Calu3 (cell line): Measurements from ENCODE around the gene CD248. TPM values are rescaled to one million over a fixed set of nuclear protein-coding genes. Genes with fewer than 3 reads are reported as not detected.
"Not testable (repeated sequence)": the region's sequence is repeated elsewhere in the genome, so short reads cannot be mapped to it uniquely, and the experiment has no call there.

Source experiments
- BruUV-seq: library from RNA; stranded (reverse); fragments of 400-500 nt; replicated peaks from 2 replicates; lab custom pipeline; 2021; lab: Mats Ljungman, UMichigan
- CTCF ChIA-PET: fragments of 300-600 bp; sonication (Branson Sonifier 250); formaldehyde crosslinking; loops from one replicate; lab custom pipeline; 2022; ENCODE audit warnings: antibody characterized with exemption; lab: Charles Lee
- DNase-seq: peaks from one replicate; pipeline ENCODE4 v3.0.0; 2022
- H3K27ac Mint-ChIP-seq: one replicate; pipeline ENCODE4 v1.8.0; 2022; ENCODE audit warnings: mixed read lengths; ENCODE audit not compliant: unreplicated experiment
- H3K27me3 Mint-ChIP-seq: one replicate; pipeline ENCODE4 v1.8.0; 2022; ENCODE audit warnings: mixed read lengths; ENCODE audit not compliant: unreplicated experiment
- H3K36me3 Mint-ChIP-seq: one replicate; pipeline ENCODE4 v1.8.0; 2022; ENCODE audit warnings: mild to moderate bottlenecking, moderate library complexity, mixed read lengths; ENCODE audit not compliant: insufficient read depth, unreplicated experiment
- H3K4me1 Mint-ChIP-seq: one replicate; pipeline ENCODE4 v1.8.0; 2022; ENCODE audit warnings: mild to moderate bottlenecking, low read depth, mixed read lengths; ENCODE audit not compliant: unreplicated experiment
- H3K4me3 Mint-ChIP-seq: one replicate; pipeline ENCODE4 v1.8.0; 2022; ENCODE audit warnings: mild to moderate bottlenecking, low read depth, moderate library complexity, mixed read lengths; ENCODE audit not compliant: unreplicated experiment
- H3K9me3 Mint-ChIP-seq: one replicate; pipeline ENCODE4 v1.8.0; 2022; ENCODE audit warnings: low read depth, mixed read lengths; ENCODE audit not compliant: unreplicated experiment
- CTCF ChIP-seq: fragments of 200-600 bp; IDR thresholded peaks from one replicate; pipeline ENCODE4 v1.8.0; 2022; ENCODE audit warnings: antibody characterized with exemption; ENCODE audit not compliant: unreplicated experiment
- intact Hi-C: fragments of 100-400 bp; cut with micrococcal nuclease; formaldehyde crosslinking; loops from one replicate; pipeline ENCODE4 v1.10.0; 2022; ENCODE audit not compliant: unreplicated experiment
- total RNA-seq: library from RNA; stranded (reverse); gene quantifications from 2 replicates; pipeline ENCODE4 v1.2.3, GENCODE V29; 2022

Gene CD248
- total RNA-seq, 1 experiment from 2014 or later: not detected

DNA sequence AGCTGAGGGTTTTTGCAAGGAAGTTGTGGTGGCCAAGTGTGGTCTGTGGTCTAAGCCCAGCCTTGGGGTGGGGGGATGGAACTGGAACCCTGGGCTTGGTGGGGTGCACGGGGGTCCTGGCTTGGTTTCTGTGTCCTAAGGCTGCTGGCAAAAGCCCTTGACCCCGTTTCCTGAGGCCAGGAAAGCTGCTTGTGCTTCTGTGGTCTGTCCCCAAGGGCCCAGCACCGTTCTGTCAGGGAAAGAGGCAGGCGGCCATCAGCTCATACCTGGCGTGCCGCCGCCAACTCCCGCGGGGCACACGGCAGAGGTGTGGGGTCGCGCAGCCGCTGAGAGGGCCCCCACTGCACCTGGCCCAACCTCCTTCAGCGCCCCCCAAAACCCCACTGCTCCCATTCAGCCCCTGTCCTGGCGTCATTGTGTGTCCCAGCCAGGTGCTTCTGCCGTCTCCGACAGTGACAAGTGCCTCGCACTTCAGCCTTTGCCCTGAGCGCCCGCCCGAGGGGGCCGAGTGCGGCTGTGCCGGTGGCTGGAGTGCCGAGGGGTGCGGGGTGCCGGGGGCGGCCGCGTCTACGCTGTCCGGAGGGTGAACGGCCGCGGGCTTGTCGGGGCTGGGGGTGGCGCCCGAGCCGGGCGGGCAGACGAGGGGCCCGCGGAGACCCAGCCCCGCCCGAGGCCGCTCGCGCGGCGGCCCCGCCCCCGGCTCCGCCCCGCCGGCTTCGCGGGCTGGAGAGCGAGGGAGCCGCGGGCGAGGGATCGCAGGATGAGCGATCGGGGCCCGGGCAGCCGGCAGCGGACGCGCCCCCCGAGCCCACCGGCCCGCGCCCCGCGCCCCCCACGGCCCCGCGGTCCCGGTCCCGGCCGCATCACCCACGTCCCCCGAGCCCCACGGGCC is 39.1 kb downstream of the CD248 start, which contains the start of gene CNIH2:
Gene CNIH2 (plus strand): TSS at position 705 of the 892 bp plus-strand sequence. CDS start 282 bp downstream, outside the sequence.
- Mint-ChIP-seq H3K27ac (peak within 1 kb of the TSS; percentile 66), H3K9me3 (no peaks in the 10 kb centered on the region), H3K27me3 (peaks cover 29% of the 10 kb centered on the region), H3K4me1 (peaks cover 15% of the 10 kb centered on the region), H3K4me3 (peak within 1 kb of the TSS; percentile 49), H3K36me3 (peaks cover 54% of the 10 kb centered on the region)
- intact Hi-C loops: no loop called here
- CTCF ChIA-PET: no interaction called here
- DNase-seq: peak; percentile 33
- no peak for TF ChIP-seq CTCF
- no TSS peak for BruUV-seq

DNA sequence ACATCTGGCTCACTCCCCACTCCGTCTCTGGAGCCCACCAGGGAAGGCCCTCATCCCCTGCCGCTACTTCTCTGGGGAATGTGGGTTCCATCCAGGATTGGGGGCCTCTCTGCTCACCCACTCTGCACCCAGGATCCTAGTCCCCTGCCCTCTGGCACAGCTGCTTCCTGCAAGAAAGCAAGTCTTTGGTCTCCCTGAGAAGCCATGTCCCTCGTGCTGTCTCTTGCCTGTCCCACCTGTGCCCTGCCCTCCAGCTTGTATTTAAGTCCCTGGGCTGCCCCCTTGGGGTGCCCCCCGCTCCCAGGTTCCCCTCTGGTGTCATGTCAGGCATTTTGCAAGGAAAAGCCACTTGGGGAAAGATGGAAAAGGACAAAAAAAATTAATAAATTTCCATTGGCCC is 39.8 kb downstream of the CD248 start:
- DNase-seq, H3K9me3 Mint-ChIP-seq, CTCF ChIA-PET, intact Hi-C loops, H3K4me3 Mint-ChIP-seq, H3K27ac Mint-ChIP-seq: not testable (repeated sequence)
- TSS peak; percentile 28 for BruUV-seq
- Mint-ChIP-seq H3K36me3 (peaks cover 47% of the 10 kb centered on the region), H3K27me3 (peaks cover 29% of the 10 kb centered on the region), H3K4me1 (peaks cover 15% of the 10 kb centered on the region)

GRCh38 chr11:66276619-66277018 is 40.2 kb downstream of the CD248 start:
- H3K27me3 Mint-ChIP-seq: peaks cover 29% of the 10 kb centered on the region
- H3K27ac Mint-ChIP-seq, H3K4me3 Mint-ChIP-seq, intact Hi-C loops, CTCF ChIA-PET, H3K9me3 Mint-ChIP-seq, DNase-seq, BruUV-seq: not testable (repeated sequence)
- H3K36me3 Mint-ChIP-seq: peaks cover 43% of the 10 kb centered on the region
- peaks cover 11% of the 10 kb centered on the region for H3K4me1 Mint-ChIP-seq

DNA sequence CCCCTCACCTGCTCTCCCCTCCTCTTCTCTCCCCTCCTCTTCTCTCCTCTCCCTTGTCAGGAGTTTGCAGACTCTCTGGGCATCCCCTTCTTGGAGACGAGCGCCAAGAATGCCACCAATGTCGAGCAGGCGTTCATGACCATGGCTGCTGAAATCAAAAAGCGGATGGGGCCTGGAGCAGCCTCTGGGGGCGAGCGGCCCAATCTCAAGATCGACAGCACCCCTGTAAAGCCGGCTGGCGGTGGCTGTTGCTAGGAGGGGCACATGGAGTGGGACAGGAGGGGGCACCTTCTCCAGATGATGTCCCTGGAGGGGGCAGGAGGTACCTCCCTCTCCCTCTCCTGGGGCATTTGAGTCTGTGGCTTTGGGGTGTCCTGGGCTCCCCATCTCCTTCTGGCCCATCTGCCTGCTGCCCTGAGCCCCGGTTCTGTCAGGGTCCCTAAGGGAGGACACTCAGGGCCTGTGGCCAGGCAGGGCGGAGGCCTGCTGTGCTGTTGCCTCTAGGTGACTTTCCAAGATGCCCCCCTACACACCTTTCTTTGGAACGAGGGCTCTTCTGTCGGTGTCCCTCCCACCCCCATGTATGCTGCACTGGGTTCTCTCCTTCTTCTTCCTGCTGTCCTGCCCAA is 40.7 kb downstream of the CD248 start:
- Mint-ChIP-seq H3K36me3 (peaks cover 38% of the 10 kb centered on the region), H3K9me3 (no peaks in the 10 kb centered on the region), H3K4me3 (no peak overlapping the region), H3K27me3 (peaks cover 25% of the 10 kb centered on the region), H3K4me1 (peaks cover 6% of the 10 kb centered on the region), H3K27ac (no peak overlapping the region)
- intact Hi-C loops: no loop called here
- CTCF ChIA-PET: no interaction called here
- no TSS peak for BruUV-seq
- DNase-seq: no peak
- TF ChIP-seq CTCF: no peak

DNA sequence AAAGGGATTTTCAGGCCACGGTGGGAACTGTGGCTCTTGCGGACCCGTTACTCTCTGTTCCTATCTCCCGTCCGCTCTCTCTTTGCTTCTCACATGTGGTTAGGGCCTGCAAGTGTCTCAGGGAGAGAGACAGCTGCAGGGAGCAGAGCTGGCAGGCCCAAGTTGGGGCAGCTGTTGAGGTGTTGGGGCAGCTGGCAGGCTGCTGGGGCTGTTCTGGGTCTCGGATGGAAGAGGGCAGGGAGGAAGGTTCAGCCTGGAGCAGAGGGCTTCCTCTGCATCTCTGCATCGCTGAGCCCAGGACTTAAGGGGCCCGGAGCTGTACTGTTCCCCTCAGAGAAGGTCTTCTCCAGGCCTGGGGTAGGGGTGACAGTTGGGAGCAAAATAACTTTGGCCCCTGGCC is 41.4 kb downstream of the CD248 start:
- H3K9me3 Mint-ChIP-seq: no peaks in the 10 kb centered on the region
- H3K36me3 Mint-ChIP-seq: peaks cover 37% of the 10 kb centered on the region
- DNase-seq: no peak
- CTCF ChIA-PET: interaction anchor here (0.5 kb wide), 1 partner anchor 74 kb away, joined by 3 read pairs; no protein-coding TSS in a partner anchor
- no peak overlapping the region for H3K27ac Mint-ChIP-seq
- H3K27me3 Mint-ChIP-seq: peaks cover 18% of the 10 kb centered on the region
- no peaks in the 10 kb centered on the region for H3K4me1 Mint-ChIP-seq
- no TSS peak for BruUV-seq
- TF ChIP-seq CTCF: no peak
- intact Hi-C loops: no loop called here
- no peak overlapping the region for H3K4me3 Mint-ChIP-seq
